IMR-90 (cell line): ENCODE data around the gene ZNF3. TPM values are rescaled to one million over a fixed set of nuclear protein-coding genes. Genes with fewer than 3 reads are reported as not detected.

ENCODE experiments used
- ATAC-seq: fragments of 200-7000 bp; cut with Tn5 transposase; 2 replicates; pipeline ENCODE4 v1.9.1; 2020; ENCODE audit warnings: low read depth, mild to moderate bottlenecking, moderate library complexity
- BruUV-seq: library from RNA; stranded (reverse); fragments of 400-500 nt; replicated peaks from 2 replicates; lab custom pipeline; 2021; lab: Mats Ljungman, UMichigan
- CTCF ChIA-PET: fragments of 300-600 bp; formaldehyde crosslinking; extraction: SDS; loops from one replicate; lab custom pipeline; 2021; ENCODE audit warnings: antibody characterized with exemption; lab: Yijun Ruan, JAX
- POLR2A ChIA-PET: fragments of 300-600 bp; sonication (Branson Sonifier 250); formaldehyde crosslinking; loops from one replicate; lab custom pipeline; 2022; ENCODE audit warnings: antibody characterized with exemption; ENCODE audit not compliant: unreplicated experiment; lab: Charles Lee
- DNase-seq: peaks from one replicate; pipeline ENCODE4 v3.0.0; 2013
- H2AFZ ChIP-seq: replicated peaks from 2 replicates; pipeline ENCODE3; 2013; ENCODE audit warnings: low read length, mild to moderate bottlenecking; ENCODE audit not compliant: poor library complexity
- H2AK5ac ChIP-seq: 2 replicates; pipeline ENCODE4 v1.6.1; 2013; ENCODE audit warnings: low read depth, low read length, inconsistent platforms
- H2AK9ac ChIP-seq: replicated peaks from 2 replicates; pipeline ENCODE3; 2013; ENCODE audit warnings: mild to moderate bottlenecking, low read depth, low read length, moderate library complexity; ENCODE audit not compliant: poor library complexity
- H2BK120ac ChIP-seq: 2 replicates; pipeline ENCODE4 v1.6.1; 2013; ENCODE audit warnings: low read depth, low read length, inconsistent platforms
- H2BK15ac ChIP-seq: 3 replicates; pipeline ENCODE4 v1.6.1; 2013; ENCODE audit warnings: low read depth, low read length, inconsistent platforms
- H2BK20ac ChIP-seq: 2 replicates; pipeline ENCODE4 v1.6.1; 2013; ENCODE audit warnings: low read depth, mild to moderate bottlenecking, inconsistent platforms, low read length, moderate library complexity
- H2BK5ac ChIP-seq: 2 replicates; pipeline ENCODE4 v1.6.1; 2013; ENCODE audit warnings: mild to moderate bottlenecking, low read depth, low read length, inconsistent platforms; ENCODE audit not compliant: poor library complexity, severe bottlenecking
- H3K14ac ChIP-seq: replicated peaks from 2 replicates; pipeline ENCODE4 v1.6.1; 2013; ENCODE audit warnings: low read depth, low read length, inconsistent platforms
- H3K18ac ChIP-seq: 2 replicates; pipeline ENCODE4 v1.6.1; 2013; ENCODE audit warnings: low read depth, low read length, control low read depth
- H3K23ac ChIP-seq: 2 replicates; pipeline ENCODE4 v1.6.1; 2013; ENCODE audit warnings: low read depth, low read length, inconsistent platforms
- H3K27ac ChIP-seq: 2 replicates; pipeline ENCODE4 v1.5.1; 2013; ENCODE audit warnings: mild to moderate bottlenecking, control low read depth, low read length; ENCODE audit not compliant: insufficient read depth
- H3K27me3 ChIP-seq: 2 replicates; pipeline ENCODE4 v1.6.1; 2013; ENCODE audit warnings: low read length; ENCODE audit not compliant: control insufficient read depth, insufficient read depth
- H3K36me3 ChIP-seq: 2 replicates; pipeline ENCODE4 v1.6.1; 2013; ENCODE audit warnings: low read length, mixed read lengths; ENCODE audit not compliant: control insufficient read depth, insufficient read depth
- H3K4ac ChIP-seq: 2 replicates; pipeline ENCODE4 v1.6.1; 2013; ENCODE audit warnings: low read depth, low read length, inconsistent platforms
- H3K4me1 ChIP-seq: 2 replicates; pipeline ENCODE4 v1.6.1; 2013; ENCODE audit warnings: low read length, mixed read lengths; ENCODE audit not compliant: control insufficient read depth, insufficient read depth
- H3K4me2 ChIP-seq: 2 replicates; pipeline ENCODE4 v1.6.1; 2013; ENCODE audit warnings: low read depth, mild to moderate bottlenecking, control low read depth, low read length, moderate library complexity
- H3K4me3 ChIP-seq: 2 replicates; pipeline ENCODE4 v1.5.1; 2013; ENCODE audit warnings: low read depth, mild to moderate bottlenecking, control low read depth, low read length, moderate library complexity; ENCODE audit not compliant: insufficient read depth
- H3K56ac ChIP-seq: 2 replicates; pipeline ENCODE4 v1.6.1; 2013; ENCODE audit warnings: low read length, inconsistent platforms; ENCODE audit not compliant: insufficient read depth; ENCODE audit errors: extremely low read depth
- H3K79me1 ChIP-seq, 2 experiments: 2 replicates each; pipeline ENCODE4 v1.6.1; 2013; ENCODE audit warnings: low read length in 2 of 2, inconsistent platforms in 1 of 2, low read depth in 1 of 2
- H3K9ac ChIP-seq: 2 replicates; pipeline ENCODE4 v1.6.1; 2013; ENCODE audit warnings: low read depth, low read length, control low read depth
- H3K9me1 ChIP-seq: 2 replicates; pipeline ENCODE4 v1.6.1; 2013; ENCODE audit warnings: low read length, inconsistent platforms; ENCODE audit not compliant: insufficient read depth
- H3K9me3 ChIP-seq: 2 replicates; pipeline ENCODE4 v1.6.1; 2013; ENCODE audit warnings: low read length; ENCODE audit not compliant: control insufficient read depth, insufficient read depth
- H4K20me1 ChIP-seq: 2 replicates; pipeline ENCODE4 v1.6.1; 2013; ENCODE audit warnings: low read length, inconsistent platforms; ENCODE audit not compliant: insufficient read depth
- H4K5ac ChIP-seq: 2 replicates; pipeline ENCODE4 v1.6.1; 2013; ENCODE audit warnings: mild to moderate bottlenecking, low read depth, low read length, control low read depth
- H4K8ac ChIP-seq, 2 experiments: 2 replicates each; pipeline ENCODE4 v1.6.1; 2013; ENCODE audit warnings: low read depth in 2 of 2, low read length in 2 of 2, control low read depth in 1 of 2, inconsistent platforms in 1 of 2
- H4K91ac ChIP-seq: 2 replicates; pipeline ENCODE4 v1.6.1; 2013; ENCODE audit warnings: low read depth, low read length, inconsistent platforms; ENCODE audit not compliant: insufficient read depth
- CEBPB ChIP-seq: IDR thresholded peaks from 2 replicates; pipeline ENCODE4 v1.6.1; 2012; ENCODE audit warnings: low read depth, low read length, improper control_type of control experiment
- CTCF ChIP-seq: conservative IDR thresholded peaks from 2 replicates; pipeline ENCODE4 v1.5.1; 2012; ENCODE audit warnings: mild to moderate bottlenecking, low read depth, low read length, improper control_type of control experiment
- MAZ ChIP-seq: IDR thresholded peaks from 2 replicates; pipeline ENCODE4 v1.6.1; 2012; ENCODE audit warnings: low read depth, mild to moderate bottlenecking, low read length, improper control_type of control experiment, moderate library complexity, borderline replicate concordance
- NFE2L2 ChIP-seq: fragments of 150-350 bp; IDR thresholded peaks from 2 replicates; pipeline ENCODE4 v1.6.1; 2016; ENCODE audit warnings: low read depth, mild to moderate bottlenecking, low read length
- RAD21 ChIP-seq: IDR thresholded peaks from 2 replicates; pipeline ENCODE4 v1.6.1; 2012; ENCODE audit warnings: low read length, improper control_type of control experiment
- SMC3 ChIP-seq: fragments of 150-350 bp; IDR thresholded peaks from 2 replicates; pipeline ENCODE4 v1.6.1; 2016; ENCODE audit warnings: low read depth, mild to moderate bottlenecking, antibody characterized with exemption, low read length, moderate library complexity
- WGBS, 2 experiments: methylation state at CpG; one replicate each; pipeline versions ENCODE4 v1.1.5 to v1.1.7; 2013; ENCODE audit warnings: missing lambda C conversion rate in 2 of 2; ENCODE audit not compliant: insufficient read length in 1 of 2; ENCODE audit errors: extremely low coverage in 2 of 2; 5-methylcytosine and 5-hydroxymethylcytosine counted together
- dilution Hi-C: fragments of 300-500 bp; cut with HindIII; formaldehyde crosslinking; loops from one replicate; pipeline ENCODE4 v1.14.3; 2018; ENCODE audit warnings: low sequenced_read_pairs; ENCODE audit not compliant: unreplicated experiment
- in situ Hi-C: fragments of 300-500 bp; cut with MboI; formaldehyde crosslinking; loops from 3 replicates; pipeline ENCODE4 v1.14.3; 2019; ENCODE audit warnings: low sequenced_read_pairs, inconsistent platforms, mixed read lengths
- intact Hi-C: fragments of 100-400 bp; cut with micrococcal nuclease; formaldehyde crosslinking; loops from 2 replicates; pipeline ENCODE4 v1.10.0; 2022
- polyA plus RNA-seq, 3 experiments: library from polyadenylated mRNA; depleted of rRNA; stranded (reverse); fragments of >200 nt; gene quantifications; 2 replicates each; pipeline ENCODE4 v1.2.3, GENCODE V29; 2012; ENCODE audit warnings: low replicate concordance in 1 of 3
- total RNA-seq: library from RNA; depleted of rRNA; stranded (reverse); fragments of >200 nt; gene quantifications from 2 replicates; pipeline ENCODE4 v1.2.3, GENCODE V29; 2012

Gene ZNF3
- total and polyA plus RNA-seq, 2 of the 4 experiments (the other 2 are of a cell fraction) = 24.8 to 30.8 TPM

GRCh38 chr7:100130608-100131453 lies 49.3 kb upstream of the ZNF3 start:
- ChIA-PET CTCF (interaction anchor here (0.6 to 1.2 kb wide), 9 partner anchors 10 to 472 kb away, joined by 3 to 6 read pairs (median 3); partner anchors contain the start of gene GAL3ST4), POLR2A (no interaction called here)
- peak; percentile 27 for DNase-seq
- no peak overlapping the region for H2AK5ac ChIP-seq
- H2BK20ac ChIP-seq = no peak overlapping the region
- H3K9me1 ChIP-seq = no peaks in the 10 kb centered on the region
- H3K79me1 ChIP-seq = peaks cover 7 to 26% of the 10 kb centered on the region in 2 experiments; a peak in 3 of 4 replicates
- 0 out of 2 replicates have a peak, but pooled peaks have one; percentile 21 for ATAC-seq
- peak; percentile 39; the same call in 1 of the 2 replicates for TF ChIP-seq SMC3
- no peak; the same call in 1 of the 2 replicates for TF ChIP-seq MAZ
- TF ChIP-seq CEBPB = peak; percentile 40
- TF ChIP-seq RAD21 = peak; percentile 67
- TF ChIP-seq CTCF = peak; percentile 76
- no peak for TF ChIP-seq NFE2L2
- no peak overlapping the region for H2BK120ac ChIP-seq
- no peak overlapping the region for H3K23ac ChIP-seq
- no peaks in the 10 kb centered on the region for H3K9me3 ChIP-seq
- H4K8ac ChIP-seq = peak overlapping the region in 1 of 2 experiments; percentile 24; a peak in 1 of 4 replicates
- dilution Hi-C loops (no loop called here), intact Hi-C loops (loop anchor here (2.0 to 5.0 kb wide), 2 partner anchors 136 to 219 kb away; no protein-coding TSS in a partner anchor), in situ Hi-C loops (loop anchor here (10.0 kb wide), 1 partner anchor 214 kb away; no protein-coding TSS in a partner anchor)
- H3K36me3 ChIP-seq = no peaks in the 10 kb centered on the region
- no peak overlapping the region for H2BK15ac ChIP-seq
- no peaks in the 10 kb centered on the region for H4K20me1 ChIP-seq
- no peak overlapping the region for H3K27ac ChIP-seq
- H4K5ac ChIP-seq = no peak overlapping the region
- H3K4ac ChIP-seq = no peak overlapping the region
- WGBS, 2 experiments = 11% methylated on average over 16 of the region's 24 CpGs; no CpG with 5 or more reads in 1 of the 2 experiments
- no peak overlapping the region for H3K9ac ChIP-seq
- BruUV-seq = no TSS peak
- no peak overlapping the region for H3K18ac ChIP-seq
- peak overlapping the region; percentile 90 for H2AFZ ChIP-seq
- no peak overlapping the region for H3K4me3 ChIP-seq
- no peak overlapping the region for H2BK5ac ChIP-seq
- peak overlapping the region; percentile 65 for H3K4me2 ChIP-seq
- no peak overlapping the region for H3K56ac ChIP-seq
- no peak overlapping the region for H3K14ac ChIP-seq
- H3K4me1 ChIP-seq = peaks cover 2% of the 10 kb centered on the region; the same call in 1 of the 2 replicates
- H3K27me3 ChIP-seq = peaks cover under 1% of the 10 kb centered on the region; the same call in 1 of the 2 replicates
- peak overlapping the region; percentile 52 for H2AK9ac ChIP-seq
- H4K91ac ChIP-seq = no peak overlapping the region
